ENCODE data around the gene XPO6. TPM values are rescaled to one million over a fixed set of nuclear protein-coding genes. Genes with fewer than 3 reads are reported as not detected.

XPO6 gene
- polyA plus RNA-seq, 1 donor (not counting 4 experiments of a cell fraction or from before 2014, with no cell fraction given): 127 TPM

GRCh38 chr16:28108590-28109247 lies 103.0 kb downstream of the XPO6 start:
- H3K36me3 ChIP-seq (ENCODE audit: control insufficient read depth in 2 of 2, extremely low read depth in 1 of 2, insufficient read depth in 2 of 2, low read length in 2 of 2): peaks cover 60 to 62% of the 10 kb centered on the region in 2 experiments
- peaks cover 4% of the 10 kb centered on the region for H3K9me1 ChIP-seq (ENCODE audit: control insufficient read depth, extremely low read depth, insufficient read depth, low read length)
- peaks cover 11% of the 10 kb centered on the region for H3K4me1 ChIP-seq (ENCODE audit: control insufficient read depth, extremely low read depth, insufficient read depth, low read length)
- DNase-seq (ENCODE audit: low read depth, low spot score) (no peak), FAIRE-seq (no peak)
- TF ChIP-seq CTCF (optimal IDR thresholded peaks at IDR 0.05 in 1 of 3, IDR thresholded peaks at IDR 0.05 in 1 of 3, conservative IDR thresholded peaks at IDR 0.05 in 1 of 3; ENCODE audit: extremely low read depth in 1 of 3, insufficient read depth in 2 of 3, low read length in 3 of 3): no peak
- no peak for TF ChIP-seq EZH2 (IDR thresholded peaks at IDR 0.05; ENCODE audit: low read length)
- peaks cover 10% of the 10 kb centered on the region for H4K20me1 ChIP-seq (ENCODE audit: control insufficient read depth, extremely low read depth, insufficient read depth, low read length)
- H3K4me2 ChIP-seq (ENCODE audit: control insufficient read depth, extremely low read depth, insufficient read depth, low read depth, low read length): no peak overlapping the region
- no peak overlapping the region for H3K4me3 ChIP-seq (ENCODE audit: control insufficient read depth in 2 of 3, extremely low read depth in 1 of 3, insufficient read depth in 2 of 3, low read depth in 1 of 3, low read length in 3 of 3)
- no peak overlapping the region for H3K9ac ChIP-seq (ENCODE audit: control insufficient read depth, extremely low read depth, insufficient read depth, low read length)
- dilution Hi-C loops (cut with MboI; ENCODE audit: extremely low pct_ligation_motif_present, low sequenced_read_pairs): no loop called here
- H3K9me3 ChIP-seq (ENCODE audit: control insufficient read depth, low read depth, low read length): no peaks in the 10 kb centered on the region
- H2AFZ ChIP-seq (ENCODE audit: control insufficient read depth, low read length): no peak overlapping the region
- no peak overlapping the region for H3K27ac ChIP-seq (ENCODE audit: control insufficient read depth, insufficient read depth, low read length)
- H3K79me2 ChIP-seq (ENCODE audit: control insufficient read depth, insufficient read depth, low read length): peaks cover 7% of the 10 kb centered on the region
- no peaks in the 10 kb centered on the region for H3K27me3 ChIP-seq (ENCODE audit: control insufficient read depth, extremely low read depth, insufficient read depth, low read length)

DNA sequence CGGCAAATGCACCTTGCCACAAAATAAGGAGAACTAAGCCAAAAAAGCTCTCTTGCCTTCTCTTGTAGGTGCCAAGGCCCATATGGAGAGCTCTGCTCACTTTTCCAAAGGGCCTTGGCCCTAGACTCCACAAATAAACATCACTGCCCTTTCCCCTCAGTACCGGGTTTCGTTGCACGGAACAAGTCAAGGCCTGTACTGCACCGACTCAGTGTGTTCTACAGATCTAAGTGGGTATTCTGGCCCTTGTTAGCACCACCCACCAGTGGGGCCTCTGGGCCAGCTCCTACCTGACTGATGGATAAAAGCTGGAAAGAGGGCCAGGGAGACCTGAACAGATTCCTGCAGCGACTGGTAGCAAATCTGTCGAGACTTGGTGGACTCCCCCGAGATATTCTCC lies 104.5 kb downstream of the XPO6 start:
- FAIRE-seq (no peak), DNase-seq (ENCODE audit: low read depth, low spot score) (no peak)
- H4K20me1 ChIP-seq (ENCODE audit: control insufficient read depth, extremely low read depth, insufficient read depth, low read length): peaks cover 10% of the 10 kb centered on the region
- no peaks in the 10 kb centered on the region for H3K27me3 ChIP-seq (ENCODE audit: control insufficient read depth, extremely low read depth, insufficient read depth, low read length)
- H3K4me1 ChIP-seq (ENCODE audit: control insufficient read depth, extremely low read depth, insufficient read depth, low read length): peaks cover 11% of the 10 kb centered on the region
- no peak overlapping the region for H2AFZ ChIP-seq (ENCODE audit: control insufficient read depth, low read length)
- no peaks in the 10 kb centered on the region for H3K9me3 ChIP-seq (ENCODE audit: control insufficient read depth, low read depth, low read length)
- H3K4me3 ChIP-seq (ENCODE audit: control insufficient read depth in 2 of 3, extremely low read depth in 1 of 3, insufficient read depth in 2 of 3, low read depth in 1 of 3, low read length in 3 of 3): no peak overlapping the region
- H3K79me2 ChIP-seq (ENCODE audit: control insufficient read depth, insufficient read depth, low read length): peaks cover 7% of the 10 kb centered on the region
- H3K9me1 ChIP-seq (ENCODE audit: control insufficient read depth, extremely low read depth, insufficient read depth, low read length): peaks cover 4% of the 10 kb centered on the region
- H3K9ac ChIP-seq (ENCODE audit: control insufficient read depth, extremely low read depth, insufficient read depth, low read length): no peak overlapping the region
- H3K4me2 ChIP-seq (ENCODE audit: control insufficient read depth, extremely low read depth, insufficient read depth, low read depth, low read length): no peak overlapping the region
- H3K36me3 ChIP-seq (ENCODE audit: control insufficient read depth in 2 of 2, extremely low read depth in 1 of 2, insufficient read depth in 2 of 2, low read length in 2 of 2): peaks cover 54 to 63% of the 10 kb centered on the region in 2 experiments
- no peak for TF ChIP-seq CTCF (optimal IDR thresholded peaks at IDR 0.05 in 1 of 3, IDR thresholded peaks at IDR 0.05 in 1 of 3, conservative IDR thresholded peaks at IDR 0.05 in 1 of 3; ENCODE audit: extremely low read depth in 1 of 3, insufficient read depth in 2 of 3, low read length in 3 of 3)
- no peak for TF ChIP-seq EZH2 (IDR thresholded peaks at IDR 0.05; ENCODE audit: low read length)
- no peak overlapping the region for H3K27ac ChIP-seq (ENCODE audit: control insufficient read depth, insufficient read depth, low read length)
- dilution Hi-C loops (cut with MboI; ENCODE audit: extremely low pct_ligation_motif_present, low sequenced_read_pairs): no loop called here
